ENCODE results near the gene CMIP.

DNA sequence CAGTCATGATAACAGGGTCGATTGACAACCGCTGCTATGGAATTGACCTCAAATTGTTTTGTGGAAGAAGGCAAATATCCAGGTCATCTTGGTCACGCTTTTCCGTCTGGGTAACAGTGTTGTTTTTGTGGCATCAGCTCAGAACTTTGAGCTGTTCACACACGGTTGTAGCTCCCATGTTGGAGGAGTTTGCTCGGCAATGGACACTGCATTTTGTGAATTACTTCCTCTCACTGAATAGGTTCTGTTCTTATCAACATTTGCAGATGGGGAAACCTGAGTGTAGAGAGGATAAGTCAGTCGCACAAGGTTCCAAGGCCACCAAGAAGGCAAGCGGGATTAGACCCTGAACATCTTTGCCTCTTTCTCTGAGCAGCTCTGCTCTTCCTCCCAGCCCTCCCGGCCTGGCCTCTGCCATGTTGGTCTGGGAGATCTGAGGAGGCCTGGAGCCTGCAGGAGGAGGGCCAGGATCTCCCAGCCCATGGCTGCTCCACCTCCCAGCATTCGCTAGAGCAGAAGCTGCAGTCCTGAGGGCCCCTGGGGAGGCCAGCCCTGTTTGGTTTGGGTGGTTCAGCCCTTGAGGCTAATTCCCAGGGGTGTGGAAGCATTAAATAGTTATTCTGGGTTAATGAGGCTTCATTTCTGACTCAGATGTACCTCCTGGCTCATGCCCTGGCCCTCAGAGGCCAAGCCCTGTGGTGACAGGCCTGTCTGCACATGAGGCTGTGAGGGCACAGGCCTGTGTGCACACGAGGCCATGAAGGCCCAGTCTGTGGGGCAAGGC, 180.3 kb downstream of the CMIP start:
- TF ChIP-seq, protein P1, sequence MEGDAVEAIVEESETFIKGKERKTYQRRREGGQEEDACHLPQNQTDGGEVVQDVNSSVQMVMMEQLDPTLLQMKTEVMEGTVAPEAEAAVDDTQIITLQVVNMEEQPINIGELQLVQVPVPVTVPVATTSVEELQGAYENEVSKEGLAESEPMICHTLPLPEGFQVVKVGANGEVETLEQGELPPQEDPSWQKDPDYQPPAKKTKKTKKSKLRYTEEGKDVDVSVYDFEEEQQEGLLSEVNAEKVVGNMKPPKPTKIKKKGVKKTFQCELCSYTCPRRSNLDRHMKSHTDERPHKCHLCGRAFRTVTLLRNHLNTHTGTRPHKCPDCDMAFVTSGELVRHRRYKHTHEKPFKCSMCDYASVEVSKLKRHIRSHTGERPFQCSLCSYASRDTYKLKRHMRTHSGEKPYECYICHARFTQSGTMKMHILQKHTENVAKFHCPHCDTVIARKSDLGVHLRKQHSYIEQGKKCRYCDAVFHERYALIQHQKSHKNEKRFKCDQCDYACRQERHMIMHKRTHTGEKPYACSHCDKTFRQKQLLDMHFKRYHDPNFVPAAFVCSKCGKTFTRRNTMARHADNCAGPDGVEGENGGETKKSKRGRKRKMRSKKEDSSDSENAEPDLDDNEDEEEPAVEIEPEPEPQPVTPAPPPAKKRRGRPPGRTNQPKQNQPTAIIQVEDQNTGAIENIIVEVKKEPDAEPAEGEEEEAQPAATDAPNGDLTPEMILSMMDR (IDR thresholded peaks at IDR 0.05), result no peak
- no peak for TF ChIP-seq POLR2A (IDR thresholded peaks at IDR 0.05)
